Thymus (tissue), 14 donors: ENCODE data around the gene MAN1A2. TPM values are rescaled to one million over a fixed set of nuclear protein-coding genes. Genes with fewer than 3 reads are reported as not detected.
"Not testable (repeated sequence)": the region's sequence is repeated elsewhere in the genome, so short reads cannot be mapped to it uniquely, and the experiment has no call there.

Experiments used
- DNase-seq, 9 donors: peaks; one replicate each; pipeline ENCODE4 v3.0.0-alpha.2; 2013; ENCODE audit warnings: low spot score in 9 of 9, low read depth in 6 of 9, missing footprints in 1 of 9
- H3K27ac ChIP-seq, 2 donors: one replicate each; pipeline ENCODE4 v1.5.1; 2013; ENCODE audit warnings: control low read depth in 1 of 2, low read depth in 1 of 2, low read length in 1 of 2, mild to moderate bottlenecking in 1 of 2, moderate library complexity in 1 of 2
- H3K27me3 ChIP-seq, 2 donors: one replicate each; pipeline ENCODE4 v1.5.1; 2013; ENCODE audit warnings: low read length in 1 of 2; ENCODE audit not compliant: control insufficient read depth in 2 of 2, insufficient read depth in 1 of 2
- H3K36me3 ChIP-seq, 2 donors: one replicate each; pipeline ENCODE4 v1.5.1; 2013; ENCODE audit warnings: low read length in 1 of 2, mild to moderate bottlenecking in 1 of 2, moderate library complexity in 1 of 2; ENCODE audit not compliant: control insufficient read depth in 2 of 2, insufficient read depth in 2 of 2
- H3K4me1 ChIP-seq, 2 donors: one replicate each; pipeline ENCODE4 v1.5.1; 2013; ENCODE audit warnings: low read length in 2 of 2; ENCODE audit not compliant: control insufficient read depth in 2 of 2, insufficient read depth in 2 of 2
- H3K4me3 ChIP-seq, 2 donors: one replicate each; pipeline ENCODE4 v1.5.1; 2013; ENCODE audit warnings: low read length in 2 of 2, control low read depth in 1 of 2, mild to moderate bottlenecking in 1 of 2
- H3K9me3 ChIP-seq, 2 donors: one replicate each; pipeline ENCODE4 v1.5.1; 2013; ENCODE audit warnings: low read length in 1 of 2, mild to moderate bottlenecking in 1 of 2; ENCODE audit not compliant: control insufficient read depth in 2 of 2, insufficient read depth in 1 of 2
- whole genome bisulfite sequencing: extraction: QIAGEN DNeasy Blood & Tissue Kit; methylation state at CpG from one replicate; pipeline ENCODE4 v1.1.7; 2013; 5-methylcytosine and 5-hydroxymethylcytosine counted together
- long read RNA-seq, 10 donors: transcript quantifications; one replicate each; lab custom pipeline, GENCODE V29; 2026
- polyA plus RNA-seq: library from polyadenylated mRNA; stranded (reverse); fragments of 200-250 nt; gene quantifications from one replicate; pipeline ENCODE4 v1.2.3, GENCODE V29; 2013
- total RNA-seq: library from RNA; stranded (reverse); fragments of 120-200 nt; gene quantifications from one replicate; pipeline ENCODE4 v1.2.4, GENCODE V29; 2013
- donor health status: healthy.

The MAN1A2 gene
- total RNA-seq (26.4 TPM), polyA plus RNA-seq (10.6 TPM)
- long read RNA-seq, donor 1, full-length matches to known transcripts = 1 of 1 reads
- long read RNA-seq, donor 1, partial matches to known transcripts = 0 of 1 reads
- long read RNA-seq, donor 1, other reads (novel, unspliced or antisense) = 0 of 1 reads
- long read RNA-seq, donor 2, full-length matches to known transcripts = 8 of 26 reads
- long read RNA-seq, donor 2, partial matches to known transcripts = 18 of 26 reads
- long read RNA-seq, donor 2, other reads (novel, unspliced or antisense) = 0 of 26 reads
- long read RNA-seq, donor 3, full-length matches to known transcripts = 2 of 2 reads
- long read RNA-seq, donor 3, partial matches to known transcripts = 0 of 2 reads
- long read RNA-seq, donor 3, other reads (novel, unspliced or antisense) = 0 of 2 reads
- long read RNA-seq, donor 4, full-length matches to known transcripts = 1 of 6 reads
- long read RNA-seq, donor 4, partial matches to known transcripts = 5 of 6 reads
- long read RNA-seq, donor 4, other reads (novel, unspliced or antisense) = 0 of 6 reads
- long read RNA-seq, donor 5 = 0 reads
- long read RNA-seq, donor 6, full-length matches to known transcripts = 4 of 4 reads
- long read RNA-seq, donor 6, partial matches to known transcripts = 0 of 4 reads
- long read RNA-seq, donor 6, other reads (novel, unspliced or antisense) = 0 of 4 reads
- long read RNA-seq, donor 7, full-length matches to known transcripts = 2 of 8 reads
- long read RNA-seq, donor 7, partial matches to known transcripts = 6 of 8 reads
- long read RNA-seq, donor 7, other reads (novel, unspliced or antisense) = 0 of 8 reads
- long read RNA-seq, donor 8, full-length matches to known transcripts = 1 of 1 reads
- long read RNA-seq, donor 8, partial matches to known transcripts = 0 of 1 reads
- long read RNA-seq, donor 8, other reads (novel, unspliced or antisense) = 0 of 1 reads
- long read RNA-seq, donor 9, partial matches to known transcripts = 0 of 1 reads
- long read RNA-seq, donor 9, other reads (novel, unspliced or antisense) = 0 of 1 reads
- long read RNA-seq, donor 10, full-length matches to known transcripts = 1 of 7 reads
- long read RNA-seq, donor 10, partial matches to known transcripts = 6 of 7 reads
- long read RNA-seq, donor 10, other reads (novel, unspliced or antisense) = 0 of 7 reads

GRCh38 chr1:117367046-117368025, at the start of gene MAN1A2:
Gene MAN1A2 (plus strand): TSS chr1:117367449. CDS start chr1:117368184, 735 bp downstream.
- WGBS = under 1% methylated on average over 93 of the region's 93 CpGs
- Histone ChIP-seq H3K27me3 (no peaks in the 10 kb centered on the region), H3K27ac (peak within 1 kb of the TSS; percentile 73 to 95), H3K4me1 (peaks cover 5 to 21% of the 10 kb centered on the region in 2 donors), H3K36me3 (no peaks in the 10 kb centered on the region), H3K4me3 (peak within 1 kb of the TSS; percentile 74 to 99), H3K9me3 (no peaks in the 10 kb centered on the region)
- peak; percentile 30 to 87 (median 65) for DNase-seq

- no peaks in the 10 kb centered on the region for H3K36me3 ChIP-seq
- whole genome bisulfite sequencing = 97% methylated on average over 1 of the region's 1 CpG
Observed at GRCh38 chr1:117318011-117318410, 49.2 kb upstream of the MAN1A2 start.

GRCh38 chr1:117318426-117318825, 48.8 kb upstream of the MAN1A2 start:
- Histone ChIP-seq H3K4me3 (no peak overlapping the region), H3K36me3 (no peaks in the 10 kb centered on the region), H3K9me3 (no peaks in the 10 kb centered on the region), H3K27ac (no peak overlapping the region), H3K4me1 (no peaks in the 10 kb centered on the region), H3K27me3 (no peaks in the 10 kb centered on the region)
- WGBS = 86% methylated on average over 3 of the region's 3 CpGs
- no peak for DNase-seq

More at GRCh38 chr1:117318011-117318410, 49.2 kb upstream of the MAN1A2 start:
- no peak overlapping the region for H3K27ac ChIP-seq
- no peaks in the 10 kb centered on the region for H3K9me3 ChIP-seq
- H3K4me3 ChIP-seq = no peak overlapping the region
- DNase-seq = no peak
- no peaks in the 10 kb centered on the region for H3K4me1 ChIP-seq
- no peaks in the 10 kb centered on the region for H3K27me3 ChIP-seq

GRCh38 chr1:117320515-117320914, 46.7 kb upstream of the MAN1A2 start:
- Histone ChIP-seq H3K36me3 (no peaks in the 10 kb centered on the region), H3K27ac (no peak overlapping the region), H3K9me3 (no peaks in the 10 kb centered on the region), H3K4me1 (no peaks in the 10 kb centered on the region), H3K27me3 (no peaks in the 10 kb centered on the region), H3K4me3 (no peak overlapping the region)
- DNase-seq = no peak
- 92% methylated on average over 1 of the region's 1 CpG for WGBS

- Histone ChIP-seq H3K27ac (no peak overlapping the region), H3K27me3 (no peaks in the 10 kb centered on the region), H3K36me3 (no peaks in the 10 kb centered on the region), H3K9me3 (no peaks in the 10 kb centered on the region), H3K4me3 (no peak overlapping the region), H3K4me1 (no peaks in the 10 kb centered on the region)
- DNase-seq = no peak
- 84% methylated on average over 5 of the region's 5 CpGs for WGBS
Observed at GRCh38 chr1:117321680-117322609, 45.3 kb upstream of the MAN1A2 start.

GRCh38 chr1:117324357-117324756, 42.9 kb upstream of the MAN1A2 start:
- no peak overlapping the region for H3K4me3 ChIP-seq
- H3K4me1 ChIP-seq = no peaks in the 10 kb centered on the region
- no peaks in the 10 kb centered on the region for H3K27me3 ChIP-seq
- no peak overlapping the region for H3K27ac ChIP-seq
- H3K9me3 ChIP-seq = no peaks in the 10 kb centered on the region
- DNase-seq = no peak
- no peaks in the 10 kb centered on the region for H3K36me3 ChIP-seq
- 73% methylated on average over 3 of the region's 3 CpGs for WGBS

GRCh38 chr1:117326035-117326434, 41.2 kb upstream of the MAN1A2 start:
- H3K4me3 ChIP-seq, H3K27me3 ChIP-seq, DNase-seq, H3K27ac ChIP-seq, H3K36me3 ChIP-seq, H3K9me3 ChIP-seq, H3K4me1 ChIP-seq: not testable (repeated sequence)
- WGBS = 94% methylated on average over 6 of the region's 6 CpGs
